Measurements from ENCODE around the gene PCDHGA1.
"Not testable (repeated sequence)": the region's sequence is repeated elsewhere in the genome, so short reads cannot be mapped to it uniquely, and the experiment has no call there.

DNA sequence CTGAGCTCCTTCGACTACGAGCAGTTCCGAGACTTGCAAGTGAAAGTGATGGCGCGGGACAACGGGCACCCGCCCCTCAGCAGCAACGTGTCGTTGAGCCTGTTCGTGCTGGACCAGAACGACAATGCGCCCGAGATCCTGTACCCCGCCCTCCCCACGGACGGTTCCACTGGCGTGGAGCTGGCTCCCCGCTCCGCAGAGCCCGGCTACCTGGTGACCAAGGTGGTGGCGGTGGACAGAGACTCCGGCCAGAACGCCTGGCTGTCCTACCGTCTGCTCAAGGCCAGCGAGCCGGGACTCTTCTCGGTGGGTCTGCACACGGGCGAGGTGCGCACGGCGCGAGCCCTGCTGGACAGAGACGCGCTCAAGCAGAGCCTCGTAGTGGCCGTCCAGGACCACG, 102.0 kb downstream of the PCDHGA1 start:
- TF ChIP-seq, protein P1, sequence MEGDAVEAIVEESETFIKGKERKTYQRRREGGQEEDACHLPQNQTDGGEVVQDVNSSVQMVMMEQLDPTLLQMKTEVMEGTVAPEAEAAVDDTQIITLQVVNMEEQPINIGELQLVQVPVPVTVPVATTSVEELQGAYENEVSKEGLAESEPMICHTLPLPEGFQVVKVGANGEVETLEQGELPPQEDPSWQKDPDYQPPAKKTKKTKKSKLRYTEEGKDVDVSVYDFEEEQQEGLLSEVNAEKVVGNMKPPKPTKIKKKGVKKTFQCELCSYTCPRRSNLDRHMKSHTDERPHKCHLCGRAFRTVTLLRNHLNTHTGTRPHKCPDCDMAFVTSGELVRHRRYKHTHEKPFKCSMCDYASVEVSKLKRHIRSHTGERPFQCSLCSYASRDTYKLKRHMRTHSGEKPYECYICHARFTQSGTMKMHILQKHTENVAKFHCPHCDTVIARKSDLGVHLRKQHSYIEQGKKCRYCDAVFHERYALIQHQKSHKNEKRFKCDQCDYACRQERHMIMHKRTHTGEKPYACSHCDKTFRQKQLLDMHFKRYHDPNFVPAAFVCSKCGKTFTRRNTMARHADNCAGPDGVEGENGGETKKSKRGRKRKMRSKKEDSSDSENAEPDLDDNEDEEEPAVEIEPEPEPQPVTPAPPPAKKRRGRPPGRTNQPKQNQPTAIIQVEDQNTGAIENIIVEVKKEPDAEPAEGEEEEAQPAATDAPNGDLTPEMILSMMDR (IDR thresholded peaks at IDR 0.05; ENCODE audit: poor library complexity) = not testable (repeated sequence)
- TF ChIP-seq EZH2 (IDR thresholded peaks at IDR 0.05; ENCODE audit: borderline replicate concordance); EZH2phosphoT487 (IDR thresholded peaks at IDR 0.05; ENCODE audit: low read depth, severe bottlenecking, unreplicated experiment): not testable (repeated sequence)

Data from hepatocyte (in vitro differentiated cells).